Measurements from ENCODE around the gene KLHL7. TPM values are rescaled to one million over a fixed set of nuclear protein-coding genes. Genes with fewer than 3 reads are reported as not detected.

The KLHL7 gene
- total RNA-seq, 4 donors from 2014 or later, result 18.5 to 27.2 (median 26.8) TPM

DNA sequence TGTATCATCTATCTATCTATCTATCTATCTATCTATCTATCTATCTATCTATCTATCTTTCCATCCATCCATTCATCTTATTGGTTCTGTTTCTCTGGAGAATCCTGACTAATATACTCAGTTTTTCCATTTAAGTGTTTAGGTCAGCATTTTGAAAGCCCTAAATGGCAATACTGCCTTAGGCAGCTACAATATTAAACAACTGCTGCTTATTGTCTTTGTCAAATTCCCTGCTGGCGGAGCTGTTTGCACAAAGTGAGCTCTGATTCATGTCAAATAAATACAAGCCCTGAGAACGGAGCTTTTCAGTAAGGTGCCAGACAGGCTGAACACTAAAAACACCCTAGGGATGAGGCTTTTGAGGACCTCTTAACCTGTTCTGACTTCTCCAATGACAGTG lies 7.1 kb upstream of the KLHL7 start:
- H3K27me3 ChIP-seq, result no peaks in the 10 kb centered on the region
- no peaks in the 10 kb centered on the region for H3K9me3 ChIP-seq
- no peaks in the 10 kb centered on the region for H3K4me1 ChIP-seq
- H3K27ac ChIP-seq, result no peak overlapping the region
- H3K4me3 ChIP-seq, result no peak overlapping the region
- TF ChIP-seq POLR2A (IDR thresholded peaks at IDR 0.05) (no peak), EP300 (IDR thresholded peaks at IDR 0.05) (no peak), CTCF (IDR thresholded peaks at IDR 0.05) (no peak), POLR2AphosphoS5 (IDR thresholded peaks at IDR 0.05) (no peak)
- no peaks in the 10 kb centered on the region for H3K36me3 ChIP-seq
- DNase-seq (ENCODE audit: low spot score in 2 of 2), result no peak
- 87% methylated on average over 2 of the region's 2 CpGs for WGBS

DNA sequence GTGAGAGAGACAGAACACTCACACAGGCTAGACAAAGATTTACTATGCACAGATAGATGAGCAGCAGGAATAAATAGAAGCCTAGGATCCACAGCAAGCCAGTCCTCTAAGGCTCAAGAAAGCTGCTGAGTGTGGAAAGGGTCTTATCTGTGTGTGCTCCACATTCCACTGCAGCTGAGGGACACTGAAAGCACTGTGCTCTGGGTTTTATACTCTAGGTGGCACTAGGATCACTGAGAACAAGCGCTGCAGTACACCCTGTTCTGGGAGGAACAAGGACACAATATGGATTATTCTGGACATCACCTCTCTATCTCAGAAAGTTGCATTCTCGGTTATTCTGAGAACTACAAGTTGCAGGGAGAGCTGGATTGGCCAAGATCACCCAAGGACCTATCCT lies 4.9 kb upstream of the KLHL7 start:
- no peaks in the 10 kb centered on the region for H3K9me3 ChIP-seq
- peaks cover 7% of the 10 kb centered on the region for H3K4me1 ChIP-seq
- WGBS, result 74% methylated on average over 2 of the region's 2 CpGs
- H3K4me3 ChIP-seq, result no peak overlapping the region
- TF ChIP-seq EP300 (IDR thresholded peaks at IDR 0.05) (no peak), CTCF (IDR thresholded peaks at IDR 0.05) (no peak), POLR2AphosphoS5 (IDR thresholded peaks at IDR 0.05) (no peak), POLR2A (IDR thresholded peaks at IDR 0.05) (no peak)
- no peak overlapping the region for H3K27ac ChIP-seq
- no peaks in the 10 kb centered on the region for H3K36me3 ChIP-seq
- H3K27me3 ChIP-seq, result no peaks in the 10 kb centered on the region
- DNase-seq (ENCODE audit: low spot score in 2 of 2), result no peak

DNA sequence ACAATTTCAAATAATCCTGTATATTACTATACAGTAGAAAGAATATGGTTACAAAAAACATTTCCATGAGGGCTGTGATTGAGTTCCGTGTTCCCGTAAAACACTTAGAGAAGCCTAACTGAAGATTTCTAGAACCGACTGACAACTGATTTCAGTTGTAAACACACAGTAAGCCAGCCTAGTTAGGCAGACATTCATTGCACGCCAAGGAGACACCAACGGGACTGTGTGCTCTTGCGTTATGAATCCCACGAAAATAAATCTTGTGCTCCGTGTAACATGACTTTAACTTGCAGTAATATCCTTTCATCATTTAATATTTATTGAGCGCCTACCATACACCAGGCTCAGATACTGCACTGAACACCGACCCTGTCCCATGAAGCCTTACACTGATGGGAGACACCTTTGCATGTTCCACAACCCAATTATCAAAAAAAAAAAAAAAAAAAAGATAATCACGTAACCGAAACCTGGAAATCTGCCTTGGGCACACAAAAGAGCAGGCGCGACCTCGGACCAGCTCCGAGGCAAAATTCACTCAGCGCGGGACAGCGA lies 420 bp upstream of the KLHL7 start:
- Histone ChIP-seq H3K4me3 (peak overlapping the region; percentile 96), H3K4me1 (peaks cover 31% of the 10 kb centered on the region), H3K36me3 (no peaks in the 10 kb centered on the region), H3K9me3 (no peaks in the 10 kb centered on the region), H3K27ac (peak overlapping the region; percentile 96), H3K27me3 (no peaks in the 10 kb centered on the region)
- no peak for DNase-seq (ENCODE audit: low spot score in 2 of 2)
- TF ChIP-seq EP300 (IDR thresholded peaks at IDR 0.05), result no peak
- TF ChIP-seq POLR2AphosphoS5 (IDR thresholded peaks at IDR 0.05), result no peak
- no peak for TF ChIP-seq CTCF (IDR thresholded peaks at IDR 0.05)
- no peak for TF ChIP-seq POLR2A (IDR thresholded peaks at IDR 0.05)
- WGBS, result 2% methylated on average over 19 of the region's 19 CpGs

DNA sequence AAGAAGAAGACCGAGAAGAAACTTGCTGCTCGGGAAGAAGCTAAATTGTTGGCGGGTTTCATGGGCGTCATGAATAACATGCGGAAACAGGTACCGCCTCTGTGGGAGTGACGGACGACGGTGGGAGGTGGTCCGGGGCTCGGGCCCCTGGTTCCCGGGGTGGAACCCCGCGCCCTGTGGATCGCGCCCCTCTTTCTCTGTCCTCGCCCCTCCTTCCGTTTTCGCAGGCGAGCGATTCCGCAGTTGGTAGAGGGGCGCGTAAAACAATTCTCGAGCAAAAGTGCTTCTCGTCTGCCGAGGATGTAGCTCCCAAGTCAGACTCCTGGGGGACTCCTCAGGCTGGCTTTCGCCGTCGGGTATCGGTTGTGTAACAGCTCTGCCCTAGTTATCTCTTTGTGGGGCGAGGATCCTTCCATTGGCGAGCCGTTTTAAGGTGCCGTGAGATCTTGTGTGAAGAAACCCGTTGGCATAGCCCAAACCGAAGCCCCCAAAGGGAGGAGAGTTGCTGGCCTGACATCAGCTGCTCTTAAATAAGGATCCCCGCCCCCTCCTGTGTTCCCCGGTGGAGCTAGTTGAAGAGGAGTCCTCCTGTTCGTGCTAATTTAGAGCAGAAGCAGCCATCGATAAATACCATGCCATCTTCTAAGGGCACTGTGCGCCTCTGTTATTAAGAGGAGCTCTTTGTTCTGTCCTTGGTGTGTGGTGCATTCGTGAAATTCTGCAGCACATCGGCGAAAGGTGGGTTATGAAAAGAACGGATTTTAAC lies 655 bp downstream of the KLHL7 start:
- TF ChIP-seq CTCF (IDR thresholded peaks at IDR 0.05) (no peak), POLR2A (IDR thresholded peaks at IDR 0.05) (no peak)
- Histone ChIP-seq H3K4me3 (peak overlapping the region; percentile 96), H3K9me3 (no peaks in the 10 kb centered on the region), H3K36me3 (no peaks in the 10 kb centered on the region), H3K4me1 (peaks cover 31% of the 10 kb centered on the region), H3K27ac (peak overlapping the region; percentile 96), H3K27me3 (no peaks in the 10 kb centered on the region)
- peak; percentile 79 to 82 for DNase-seq (ENCODE audit: low spot score in 2 of 2)
- under 1% methylated on average over 40 of the region's 46 CpGs for WGBS

- WGBS, result 22% methylated on average over 9 of the region's 9 CpGs
- Histone ChIP-seq H3K27ac (no peak overlapping the region), H3K4me1 (peaks cover 31% of the 10 kb centered on the region), H3K9me3 (no peaks in the 10 kb centered on the region), H3K27me3 (no peaks in the 10 kb centered on the region), H3K36me3 (no peaks in the 10 kb centered on the region), H3K4me3 (peak overlapping the region; percentile 96)
- no peak for DNase-seq (ENCODE audit: low spot score in 2 of 2)
- no peak for TF ChIP-seq POLR2A (IDR thresholded peaks at IDR 0.05)
Observed at GRCh38 chr7:23106823-23107663, 1.5 kb downstream of the KLHL7 start.

Measured in suprapubic skin (tissue), 4 donors.